ENCODE data around the gene TECPR2.

- TF ChIP-seq, protein P1, sequence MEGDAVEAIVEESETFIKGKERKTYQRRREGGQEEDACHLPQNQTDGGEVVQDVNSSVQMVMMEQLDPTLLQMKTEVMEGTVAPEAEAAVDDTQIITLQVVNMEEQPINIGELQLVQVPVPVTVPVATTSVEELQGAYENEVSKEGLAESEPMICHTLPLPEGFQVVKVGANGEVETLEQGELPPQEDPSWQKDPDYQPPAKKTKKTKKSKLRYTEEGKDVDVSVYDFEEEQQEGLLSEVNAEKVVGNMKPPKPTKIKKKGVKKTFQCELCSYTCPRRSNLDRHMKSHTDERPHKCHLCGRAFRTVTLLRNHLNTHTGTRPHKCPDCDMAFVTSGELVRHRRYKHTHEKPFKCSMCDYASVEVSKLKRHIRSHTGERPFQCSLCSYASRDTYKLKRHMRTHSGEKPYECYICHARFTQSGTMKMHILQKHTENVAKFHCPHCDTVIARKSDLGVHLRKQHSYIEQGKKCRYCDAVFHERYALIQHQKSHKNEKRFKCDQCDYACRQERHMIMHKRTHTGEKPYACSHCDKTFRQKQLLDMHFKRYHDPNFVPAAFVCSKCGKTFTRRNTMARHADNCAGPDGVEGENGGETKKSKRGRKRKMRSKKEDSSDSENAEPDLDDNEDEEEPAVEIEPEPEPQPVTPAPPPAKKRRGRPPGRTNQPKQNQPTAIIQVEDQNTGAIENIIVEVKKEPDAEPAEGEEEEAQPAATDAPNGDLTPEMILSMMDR (IDR thresholded peaks at IDR 0.05) = no peak
- no peak for TF ChIP-seq POLR2A (IDR thresholded peaks at IDR 0.05)
- TF ChIP-seq POLR2AphosphoS5 (IDR thresholded peaks at IDR 0.05; ENCODE audit: insufficient read depth in 1 of 2, low read depth in 1 of 2) = no peak
Observed at GRCh38 chr14:102390064-102390855, 27.5 kb downstream of the TECPR2 start.
